SU-DHL-6 (cell line): ENCODE data around the gene MDH1.

Experiments
- H2AFZ ChIP-seq: fragments of 200-600 bp; sonication (generic); 2 replicates; pipeline ENCODE4 v1.6.1; 2014; ENCODE audit warnings: low read depth, mild to moderate bottlenecking, moderate library complexity, mixed read lengths, antibody characterized with exemption, low read length; ENCODE audit not compliant: severe bottlenecking
- H3F3A ChIP-seq: fragments of 200-600 bp; shearing (Covaris generic); 2 replicates; pipeline ENCODE4 v1.6.0; 2016; ENCODE audit warnings: antibody characterized with exemption, mild to moderate bottlenecking; ENCODE audit not compliant: insufficient read depth
- H3K27ac ChIP-seq: fragments of 200-600 bp; sonication (generic); 2 replicates; pipeline ENCODE4 v1.5.1; 2016; ENCODE audit warnings: low read depth, mild to moderate bottlenecking, low read length, moderate library complexity, mixed read lengths
- H3K27me3 ChIP-seq: fragments of 200-600 bp; sonication (generic), shearing (Covaris generic); 2 replicates; pipeline ENCODE4 v1.6.0; 2014; ENCODE audit warnings: mild to moderate bottlenecking, low read length
- H3K36me3 ChIP-seq: fragments of 200-600 bp; sonication (generic); 2 replicates; pipeline ENCODE4 v1.6.1; 2014; ENCODE audit warnings: mild to moderate bottlenecking, low read length, mixed read lengths
- H3K4me2 ChIP-seq: fragments of 300-600, 200-600 bp; shearing (Covaris generic), sonication (generic); 2 replicates; pipeline ENCODE4 v1.6.0; 2014; ENCODE audit warnings: low read length, low read depth, mild to moderate bottlenecking; ENCODE audit not compliant: poor library complexity, severe bottlenecking
- H3K4me3 ChIP-seq: fragments of 200-600 bp; sonication (generic); 2 replicates; pipeline ENCODE4 v1.5.1; 2014; ENCODE audit warnings: antibody characterized with exemption, low read length, mild to moderate bottlenecking, mixed read lengths; ENCODE audit not compliant: insufficient read depth, poor library complexity, severe bottlenecking
- H3K79me2 ChIP-seq: fragments of 200-600 bp; sonication (generic); 2 replicates; pipeline ENCODE4 v1.6.1; 2014; ENCODE audit warnings: mild to moderate bottlenecking, low read length, moderate library complexity; ENCODE audit not compliant: insufficient read depth
- H3K9ac ChIP-seq: fragments of 200-600 bp; sonication (generic); 2 replicates; pipeline ENCODE4 v1.7.0; 2014; ENCODE audit warnings: mild to moderate bottlenecking, low read length
- H3K9me2 ChIP-seq: fragments of 200-600 bp; sonication (generic); replicated peaks from 2 replicates; pipeline ENCODE4 v1.6.1; 2014; ENCODE audit warnings: low read length; ENCODE audit not compliant: insufficient read depth
- H3K9me3 ChIP-seq: fragments of 200-600 bp; sonication (generic); 2 replicates; pipeline ENCODE4 v1.6.1; 2014; ENCODE audit warnings: low read length, mixed read lengths; ENCODE audit not compliant: insufficient read depth
- H4K20me1 ChIP-seq: fragments of 200-600 bp; sonication (generic); 2 replicates; pipeline ENCODE4 v1.6.1; 2014; ENCODE audit warnings: low read depth, mild to moderate bottlenecking, antibody characterized with exemption, low read length, moderate library complexity, mixed read lengths
- EZH2phosphoT487 ChIP-seq: fragments of 200-600 bp; sonication (generic), shearing (Covaris generic); conservative IDR thresholded peaks from 2 replicates; pipeline ENCODE4 v1.6.1; 2018; ENCODE audit warnings: mild to moderate bottlenecking, antibody characterized with exemption, low read length, moderate library complexity, mixed read lengths
- TF ChIP-seq, protein P1 (sequence below): fragments of 200-600 bp; sonication (generic); IDR thresholded peaks from one replicate; pipeline ENCODE4 v1.5.1; 2017; ENCODE audit warnings: antibody characterized with exemption, mild to moderate bottlenecking, low read length, moderate library complexity; ENCODE audit not compliant: insufficient read depth, poor library complexity, severe bottlenecking

MDH1 gene

DNA sequence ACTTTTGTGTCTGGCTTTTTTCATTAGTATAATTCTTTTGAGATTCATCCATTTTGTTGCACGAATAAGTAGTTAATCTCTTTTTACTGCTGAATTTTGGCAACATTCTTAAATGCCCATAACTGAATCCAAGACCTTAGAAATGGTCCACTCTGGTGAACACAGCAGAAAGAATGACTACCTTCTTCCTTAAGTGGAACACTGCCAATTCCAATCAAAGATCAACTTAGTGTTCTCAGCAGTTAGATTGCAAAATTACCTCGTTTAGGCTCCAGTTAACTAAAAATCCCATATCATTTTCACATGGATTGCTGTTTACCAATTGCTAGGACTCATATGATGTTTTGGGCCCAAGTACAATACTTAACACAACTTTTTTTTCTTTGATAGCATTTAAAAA is 59.9 kb downstream of the MDH1 start:
- Histone ChIP-seq H3K36me3 (no peaks in the 10 kb centered on the region), H2AFZ (no peak overlapping the region), H3K79me2 (no peaks in the 10 kb centered on the region), H3K9me3 (no peaks in the 10 kb centered on the region), H3F3A (no peaks in the 10 kb centered on the region), H3K4me2 (no peak overlapping the region), H3K4me3 (no peak overlapping the region), H4K20me1 (no peaks in the 10 kb centered on the region), H3K9ac (no peak overlapping the region), H3K9me2 (no peaks in the 10 kb centered on the region), H3K27me3 (no peaks in the 10 kb centered on the region), H3K27ac (no peak overlapping the region)
- TF ChIP-seq, protein P1, sequence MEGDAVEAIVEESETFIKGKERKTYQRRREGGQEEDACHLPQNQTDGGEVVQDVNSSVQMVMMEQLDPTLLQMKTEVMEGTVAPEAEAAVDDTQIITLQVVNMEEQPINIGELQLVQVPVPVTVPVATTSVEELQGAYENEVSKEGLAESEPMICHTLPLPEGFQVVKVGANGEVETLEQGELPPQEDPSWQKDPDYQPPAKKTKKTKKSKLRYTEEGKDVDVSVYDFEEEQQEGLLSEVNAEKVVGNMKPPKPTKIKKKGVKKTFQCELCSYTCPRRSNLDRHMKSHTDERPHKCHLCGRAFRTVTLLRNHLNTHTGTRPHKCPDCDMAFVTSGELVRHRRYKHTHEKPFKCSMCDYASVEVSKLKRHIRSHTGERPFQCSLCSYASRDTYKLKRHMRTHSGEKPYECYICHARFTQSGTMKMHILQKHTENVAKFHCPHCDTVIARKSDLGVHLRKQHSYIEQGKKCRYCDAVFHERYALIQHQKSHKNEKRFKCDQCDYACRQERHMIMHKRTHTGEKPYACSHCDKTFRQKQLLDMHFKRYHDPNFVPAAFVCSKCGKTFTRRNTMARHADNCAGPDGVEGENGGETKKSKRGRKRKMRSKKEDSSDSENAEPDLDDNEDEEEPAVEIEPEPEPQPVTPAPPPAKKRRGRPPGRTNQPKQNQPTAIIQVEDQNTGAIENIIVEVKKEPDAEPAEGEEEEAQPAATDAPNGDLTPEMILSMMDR, result no peak
- no peak for TF ChIP-seq EZH2phosphoT487

DNA sequence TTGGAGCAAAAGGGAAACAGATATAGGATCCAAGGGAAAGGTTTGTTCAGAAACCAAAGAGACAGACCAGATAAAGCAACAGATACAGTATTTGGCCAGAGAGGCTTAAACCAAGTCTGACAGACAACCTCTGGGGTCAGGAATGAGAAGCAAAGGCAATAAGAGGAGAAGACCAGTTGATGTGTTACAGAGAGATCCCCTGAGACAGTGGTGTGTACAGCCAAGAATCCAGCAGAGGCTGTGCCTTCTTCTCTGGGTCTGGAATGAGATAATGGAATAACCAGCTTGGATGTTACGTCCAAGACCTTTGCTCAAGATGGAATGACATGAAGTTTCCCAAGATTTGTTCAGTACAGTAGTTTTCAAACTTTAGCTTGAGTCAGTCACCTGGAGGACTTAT is 61.1 kb downstream of the MDH1 start:
- Histone ChIP-seq H3K36me3 (no peaks in the 10 kb centered on the region), H3K4me2 (no peak overlapping the region), H3K9me2 (no peaks in the 10 kb centered on the region), H3K27ac (no peak overlapping the region), H3K79me2 (no peaks in the 10 kb centered on the region), H3K9ac (no peak overlapping the region), H2AFZ (no peak overlapping the region), H3K9me3 (no peaks in the 10 kb centered on the region), H4K20me1 (no peaks in the 10 kb centered on the region), H3K4me3 (no peak overlapping the region), H3K27me3 (no peaks in the 10 kb centered on the region), H3F3A (no peaks in the 10 kb centered on the region)
- TF ChIP-seq, protein P1, result no peak
- TF ChIP-seq EZH2phosphoT487, result no peak

DNA sequence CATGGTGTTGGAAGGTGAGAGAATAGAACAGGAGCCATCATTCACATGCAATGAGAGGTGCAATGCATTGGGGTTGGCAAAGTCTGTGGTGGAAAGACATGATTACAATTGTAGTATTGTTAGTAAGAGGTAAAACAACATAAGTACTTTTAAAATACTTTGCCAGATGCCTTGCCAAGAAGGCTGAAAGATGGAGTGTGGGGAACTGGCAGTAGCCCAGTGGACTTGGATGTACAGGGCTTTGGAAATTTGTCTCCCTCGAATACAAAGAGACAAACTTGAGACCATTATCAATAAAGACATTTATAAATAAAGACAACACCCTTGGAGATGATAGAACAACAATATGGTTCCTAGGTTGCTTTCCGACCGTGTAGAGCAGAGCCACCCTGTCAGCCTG is 62.0 kb downstream of the MDH1 start:
- no peaks in the 10 kb centered on the region for H3K36me3 ChIP-seq
- H3K79me2 ChIP-seq, result no peaks in the 10 kb centered on the region
- no peaks in the 10 kb centered on the region for H3K9me2 ChIP-seq
- H2AFZ ChIP-seq, result no peak overlapping the region
- no peaks in the 10 kb centered on the region for H3F3A ChIP-seq
- H3K27ac ChIP-seq, result no peak overlapping the region
- no peak overlapping the region for H3K9ac ChIP-seq
- no peak overlapping the region for H3K4me2 ChIP-seq
- no peak overlapping the region for H3K4me3 ChIP-seq
- no peaks in the 10 kb centered on the region for H4K20me1 ChIP-seq
- H3K27me3 ChIP-seq, result no peaks in the 10 kb centered on the region
- TF ChIP-seq, protein P1, result no peak
- TF ChIP-seq EZH2phosphoT487, result no peak
- no peaks in the 10 kb centered on the region for H3K9me3 ChIP-seq
